ENCODE measurements around the gene ZNF567.

The ZNF567 gene

DNA sequence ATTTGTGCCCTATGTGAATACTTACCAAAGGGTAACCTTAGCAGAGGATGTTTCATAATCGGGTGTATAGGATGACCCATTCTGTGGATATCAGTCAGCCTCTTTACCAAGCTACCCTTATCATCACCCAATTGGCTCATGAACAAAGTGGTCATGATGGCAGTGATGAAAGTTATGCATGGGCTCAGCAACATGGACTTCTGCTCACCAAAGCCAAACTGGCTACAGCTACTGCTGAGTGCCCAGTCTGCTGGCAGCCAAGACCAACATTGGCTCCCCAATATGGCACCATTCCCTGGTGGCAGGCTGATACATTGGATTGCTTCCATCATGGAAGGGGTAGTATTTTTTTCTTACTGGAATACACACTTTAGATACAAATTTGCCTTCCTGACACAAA lies 15.0 kb upstream of the ZNF567 start:
- TF ChIP-seq, protein P1, sequence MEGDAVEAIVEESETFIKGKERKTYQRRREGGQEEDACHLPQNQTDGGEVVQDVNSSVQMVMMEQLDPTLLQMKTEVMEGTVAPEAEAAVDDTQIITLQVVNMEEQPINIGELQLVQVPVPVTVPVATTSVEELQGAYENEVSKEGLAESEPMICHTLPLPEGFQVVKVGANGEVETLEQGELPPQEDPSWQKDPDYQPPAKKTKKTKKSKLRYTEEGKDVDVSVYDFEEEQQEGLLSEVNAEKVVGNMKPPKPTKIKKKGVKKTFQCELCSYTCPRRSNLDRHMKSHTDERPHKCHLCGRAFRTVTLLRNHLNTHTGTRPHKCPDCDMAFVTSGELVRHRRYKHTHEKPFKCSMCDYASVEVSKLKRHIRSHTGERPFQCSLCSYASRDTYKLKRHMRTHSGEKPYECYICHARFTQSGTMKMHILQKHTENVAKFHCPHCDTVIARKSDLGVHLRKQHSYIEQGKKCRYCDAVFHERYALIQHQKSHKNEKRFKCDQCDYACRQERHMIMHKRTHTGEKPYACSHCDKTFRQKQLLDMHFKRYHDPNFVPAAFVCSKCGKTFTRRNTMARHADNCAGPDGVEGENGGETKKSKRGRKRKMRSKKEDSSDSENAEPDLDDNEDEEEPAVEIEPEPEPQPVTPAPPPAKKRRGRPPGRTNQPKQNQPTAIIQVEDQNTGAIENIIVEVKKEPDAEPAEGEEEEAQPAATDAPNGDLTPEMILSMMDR (conservative IDR thresholded peaks at IDR 0.05; ENCODE audit: low read depth, low read length): no peak
- H3K4me3 ChIP-seq (ENCODE audit: low read depth, low read length): no peak overlapping the region
- DNase-seq (ENCODE audit: low read depth): no peak

DNA sequence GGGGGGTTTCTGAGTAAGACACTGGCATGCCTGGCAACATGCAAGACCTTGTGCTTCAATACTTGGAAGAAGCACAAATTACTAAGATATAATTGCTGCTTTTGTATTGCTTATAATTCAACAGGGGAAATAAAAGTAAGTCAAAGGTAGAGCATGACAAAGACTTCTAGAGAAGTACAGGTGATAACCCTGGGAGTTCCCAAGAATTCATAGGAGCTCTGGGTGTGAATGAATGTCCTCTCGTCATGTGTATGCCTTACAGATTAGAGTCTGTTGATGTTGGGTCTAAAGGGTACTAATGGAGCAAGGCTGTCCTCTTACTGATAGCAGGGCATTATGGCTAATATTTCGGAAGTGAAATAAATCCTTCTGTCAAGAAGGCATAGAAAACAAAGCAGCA lies 13.2 kb upstream of the ZNF567 start:
- no peak overlapping the region for H3K4me3 ChIP-seq (ENCODE audit: low read depth, low read length)
- no peak for DNase-seq (ENCODE audit: low read depth)
- TF ChIP-seq, protein P1 (conservative IDR thresholded peaks at IDR 0.05; ENCODE audit: low read depth, low read length): no peak

DNA sequence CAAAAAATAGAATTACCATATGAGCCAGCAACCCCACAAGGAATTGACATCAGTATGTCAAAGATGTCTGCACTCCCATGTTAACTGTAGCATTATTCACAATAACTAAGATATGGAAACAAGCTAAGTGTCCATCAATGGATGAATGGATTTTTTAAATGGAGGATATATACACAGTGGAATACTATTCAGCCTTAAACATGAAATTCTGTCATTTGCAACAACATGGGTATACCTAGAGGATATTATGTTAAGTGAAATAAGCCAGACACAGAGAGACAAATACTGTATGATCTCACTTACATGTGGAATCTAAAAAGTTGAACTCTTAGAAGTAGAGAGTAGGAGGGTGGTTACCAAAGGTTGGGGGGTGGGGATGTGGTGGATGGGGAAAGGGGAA lies 8.0 kb upstream of the ZNF567 start:
- TF ChIP-seq, protein P1 (conservative IDR thresholded peaks at IDR 0.05; ENCODE audit: low read depth, low read length): no peak
- H3K4me3 ChIP-seq (ENCODE audit: low read depth, low read length): no peak overlapping the region
- no peak for DNase-seq (ENCODE audit: low read depth)

DNA sequence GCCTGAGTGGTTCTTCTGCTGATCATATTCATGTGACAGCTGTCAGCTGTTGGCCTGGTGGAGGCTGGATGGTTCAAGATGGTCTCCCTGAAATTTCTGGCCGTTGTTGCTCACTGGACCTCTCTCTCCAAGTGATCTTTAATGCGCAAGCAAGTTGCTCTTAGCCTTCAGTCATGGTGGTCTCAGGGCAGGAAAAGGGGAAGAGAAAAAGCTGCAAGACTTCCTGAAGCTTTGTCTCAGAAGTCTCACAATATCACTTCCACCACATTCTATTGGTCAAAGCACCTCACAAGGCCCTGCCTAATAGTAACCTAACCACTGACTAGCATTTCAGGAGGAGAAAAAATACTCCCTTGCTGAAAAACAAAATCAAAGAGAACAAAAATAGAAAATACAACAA lies 1.6 kb upstream of the ZNF567 start:
- H3K4me3 ChIP-seq (ENCODE audit: low read depth, low read length): no peak overlapping the region
- TF ChIP-seq, protein P1 (conservative IDR thresholded peaks at IDR 0.05; ENCODE audit: low read depth, low read length): no peak

DNA sequence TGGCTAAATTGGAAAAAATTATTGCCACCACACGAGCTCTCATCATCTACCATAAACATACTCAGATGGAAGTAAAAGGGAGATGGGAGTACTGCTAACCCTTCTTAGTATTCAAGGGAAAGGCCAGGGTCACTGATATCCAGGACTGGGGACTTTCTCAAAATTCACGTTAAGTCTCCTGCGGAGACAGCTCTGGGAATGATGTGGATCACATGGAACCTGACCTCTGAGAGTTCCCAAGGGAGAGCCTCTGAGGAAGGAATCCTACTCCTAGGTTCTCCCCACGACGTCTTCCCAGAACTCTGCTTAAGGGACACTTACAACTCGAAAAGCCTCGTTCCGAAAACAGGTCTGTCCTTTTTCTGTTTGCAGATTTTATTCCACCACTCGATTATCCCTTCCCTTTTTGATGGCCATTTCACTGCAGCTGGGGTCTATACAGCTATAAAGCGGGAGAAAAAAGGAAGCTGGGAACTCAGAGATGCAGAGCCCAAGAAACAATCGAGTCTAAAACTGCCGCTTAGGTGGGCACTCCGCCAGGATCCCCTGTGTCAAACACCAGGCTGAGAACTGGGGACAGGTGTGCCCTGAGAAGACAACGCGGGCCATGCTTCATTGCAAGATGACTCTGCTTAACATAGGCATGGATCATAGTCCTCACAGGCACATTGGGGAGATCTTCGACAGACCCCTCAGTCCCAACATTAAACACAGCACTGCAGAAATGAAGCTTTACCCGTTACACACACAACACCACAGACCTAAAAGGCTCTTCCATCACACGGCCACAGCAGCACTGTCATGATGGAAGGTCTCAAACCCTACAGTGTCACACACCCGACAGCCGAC lies 823 bp upstream of the ZNF567 start:
- H3K4me3 ChIP-seq (ENCODE audit: low read depth, low read length): peak overlapping the region; percentile 87
- TF ChIP-seq, protein P1 (conservative IDR thresholded peaks at IDR 0.05; ENCODE audit: low read depth, low read length): no peak
- DNase-seq (ENCODE audit: low read depth): peak; percentile 13

More for the DNA sequence above, 1.6 kb upstream of the ZNF567 start:
- no peak for DNase-seq (ENCODE audit: low read depth)

DNA sequence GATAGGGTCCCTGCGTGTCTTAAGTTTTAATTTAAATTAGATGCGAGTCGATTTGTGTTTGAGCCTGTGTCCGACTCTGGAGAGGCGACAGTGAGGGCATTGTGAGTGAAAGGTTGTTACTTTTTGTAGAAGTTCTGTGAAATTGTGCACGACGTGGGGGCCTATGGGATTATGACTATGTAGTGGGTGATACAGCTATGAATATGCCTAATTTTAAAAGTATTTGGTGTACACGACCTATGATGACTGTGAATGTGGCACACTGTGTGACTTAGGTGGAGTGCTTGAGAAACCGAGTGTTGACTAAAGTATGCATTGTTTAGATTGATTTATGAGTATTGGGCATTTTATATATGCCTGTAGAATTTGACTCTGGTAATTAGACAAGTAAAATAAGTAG lies 646 bp downstream of the ZNF567 start:
- TF ChIP-seq, protein P1 (conservative IDR thresholded peaks at IDR 0.05; ENCODE audit: low read depth, low read length): no peak
- no peak for DNase-seq (ENCODE audit: low read depth)
- peak overlapping the region; percentile 87 for H3K4me3 ChIP-seq (ENCODE audit: low read depth, low read length)

DNA sequence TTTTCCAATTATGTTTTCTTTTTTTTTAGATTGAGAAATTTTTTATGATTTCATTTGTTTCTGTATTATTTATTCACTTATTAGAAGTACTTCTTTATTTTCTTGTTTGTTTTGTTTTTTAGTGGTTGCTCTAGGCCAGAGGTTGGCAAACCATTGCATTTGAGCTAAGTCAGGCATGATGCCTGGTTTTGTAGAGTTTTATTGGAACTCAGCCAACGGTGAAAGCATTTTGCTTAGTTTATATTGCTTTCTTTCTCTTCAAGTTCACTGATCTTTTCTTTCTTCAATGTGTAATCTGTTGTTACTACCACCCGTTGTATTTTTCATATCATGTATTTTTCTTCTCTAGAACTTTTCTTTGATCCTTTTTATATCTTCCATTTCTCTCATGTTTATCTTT lies 19.7 kb downstream of the ZNF567 start:
- no peak for DNase-seq (ENCODE audit: low read depth)
- TF ChIP-seq, protein P1 (conservative IDR thresholded peaks at IDR 0.05; ENCODE audit: low read depth, low read length): no peak
- no peak overlapping the region for H3K4me3 ChIP-seq (ENCODE audit: low read depth, low read length)

Data from choroid plexus epithelial cell (primary cell).